SK-N-SH (cell line): ENCODE data around the gene WFIKKN1. TPM values are rescaled to one million over a fixed set of nuclear protein-coding genes. Genes with fewer than 3 reads are reported as not detected.
A peak's percentile ranks its signal among the peaks of the same experiment; 100 is the strongest.

Experiments used
- CTCF ChIA-PET: fragments of 300-600, 350-600 bp; formaldehyde crosslinking; extraction: SDS; loops from one replicate; lab custom pipeline; 2021; lab: Yijun Ruan, JAX
- POLR2A ChIA-PET: fragments of 350-600 bp; sonication (Branson Sonifier 250); formaldehyde crosslinking; extraction: SDS; loops from one replicate; lab custom pipeline; 2020; ENCODE audit warnings: antibody characterized with exemption, inconsistent platforms; lab: Yijun Ruan, JAX
- DNase-seq: peaks from one replicate; pipeline ENCODE4 v3.0.0; 2012
- H2AFZ ChIP-seq: fragments of 200-600 bp; sonication (generic); 2 replicates; pipeline ENCODE4 v1.8.1; 2016; ENCODE audit warnings: antibody characterized with exemption, mild to moderate bottlenecking, low read depth
- H3F3A ChIP-seq: fragments of 200-600 bp; sonication (generic); replicated peaks from 2 replicates; pipeline ENCODE3; 2016; ENCODE audit warnings: antibody characterized with exemption, mild to moderate bottlenecking; ENCODE audit not compliant: insufficient read depth
- H3K27ac ChIP-seq, 2 experiments: fragments of 200-500 bp in 1 of 2; fragments of 200-600 bp in 1 of 2; sonication (Bioruptor generic) in 1 of 2; sonication (generic), shearing (Covaris generic) in 1 of 2; 2 replicates each; pipeline versions ENCODE4 v1.5.1 to v1.6.1; 2014 to 2016; ENCODE audit warnings: low read depth in 2 of 2, inconsistent platforms in 1 of 2, low read length in 1 of 2, mild to moderate bottlenecking in 1 of 2, mixed read lengths in 1 of 2
- H3K27me3 ChIP-seq: fragments of 200-600 bp; sonication (generic), shearing (Covaris generic); 2 replicates; pipeline ENCODE4 v1.6.1; 2016; ENCODE audit warnings: mixed run types; ENCODE audit not compliant: insufficient read depth
- H3K36me3 ChIP-seq, 2 experiments: fragments of 200-500 bp in 1 of 2; fragments of 200-600 bp in 1 of 2; sonication (Bioruptor generic) in 1 of 2; sonication (generic) in 1 of 2; replicated peaks in 1 of 2; 2 replicates each; pipeline versions ENCODE3 to v1.5.1; 2014 to 2016; ENCODE audit warnings: low read length in 1 of 2, mild to moderate bottlenecking in 1 of 2; ENCODE audit not compliant: insufficient read depth in 2 of 2, control insufficient read depth in 1 of 2
- H3K4me1 ChIP-seq, 2 experiments: fragments of 200-500 bp in 1 of 2; fragments of 200-600 bp in 1 of 2; sonication (Bioruptor generic) in 1 of 2; sonication (generic), shearing (Covaris generic) in 1 of 2; 2 replicates each; pipeline versions ENCODE4 v1.5.1 to v1.6.1; 2014 to 2016; ENCODE audit warnings: low read depth in 1 of 2, low read length in 1 of 2, mixed run types in 1 of 2; ENCODE audit not compliant: insufficient read depth in 2 of 2, control insufficient read depth in 1 of 2
- H3K4me2 ChIP-seq: fragments of 200-600 bp; sonication (generic), shearing (Covaris generic); 2 replicates; pipeline ENCODE4 v1.6.1; 2017; ENCODE audit warnings: mixed run types
- H3K4me3 ChIP-seq, 2 experiments: fragments of 200-500 bp in 1 of 2; fragments of 200-600 bp in 1 of 2; sonication (Bioruptor generic) in 1 of 2; sonication (generic), shearing (Covaris generic) in 1 of 2; 2 replicates each; pipeline versions ENCODE4 v1.5.1 to v1.8.1; 2014 to 2016; ENCODE audit warnings: low read depth in 2 of 2, inconsistent platforms in 1 of 2, low read length in 1 of 2, mild to moderate bottlenecking in 1 of 2, mixed read lengths in 1 of 2, moderate library complexity in 1 of 2
- H3K79me2 ChIP-seq: fragments of 200-600 bp; sonication (generic); 2 replicates; pipeline ENCODE4 v1.8.1; 2017; ENCODE audit warnings: mild to moderate bottlenecking; ENCODE audit not compliant: insufficient read depth
- H3K9ac ChIP-seq: fragments of 200-600 bp; sonication (generic); 2 replicates; pipeline ENCODE4 v1.6.1; 2017; ENCODE audit warnings: mixed run types
- H3K9me2 ChIP-seq: fragments of 200-600 bp; sonication (generic); 2 replicates; pipeline ENCODE4 v1.6.1; 2017; ENCODE audit warnings: mixed run types
- H3K9me3 ChIP-seq: fragments of 200-600 bp; sonication (generic); 2 replicates; pipeline ENCODE4 v1.6.1; 2017; ENCODE audit warnings: mixed run types, mild to moderate bottlenecking, moderate library complexity
- H4K20me1 ChIP-seq: fragments of 200-600 bp; sonication (generic); 2 replicates; pipeline ENCODE4 v1.6.1; 2017; ENCODE audit warnings: mild to moderate bottlenecking, mixed run types; ENCODE audit not compliant: insufficient read depth
- CHD2 ChIP-seq: fragments of 150-350 bp; IDR thresholded peaks from 2 replicates; pipeline ENCODE4 v1.6.1; 2018; ENCODE audit warnings: low read length; ENCODE audit not compliant: partially characterized antibody
- EP300 ChIP-seq, 2 experiments: IDR thresholded peaks; 2 replicates each; pipeline versions ENCODE4 v1.4.0 to v1.6.1; 2012; ENCODE audit warnings: borderline replicate concordance in 1 of 2, low read depth in 1 of 2, low read length in 1 of 2
- EZH2phosphoT487 ChIP-seq: fragments of 200-600 bp; sonication (generic); IDR thresholded peaks from 2 replicates; pipeline ENCODE4 v1.6.1; 2017; ENCODE audit warnings: low read depth, mixed run types, mild to moderate bottlenecking, antibody characterized with exemption, moderate library complexity, borderline replicate concordance
- FOXJ3 ChIP-seq: sonication (generic); formaldehyde crosslinking; IDR thresholded peaks from 2 replicates; pipeline ENCODE4 v1.5.1; 2020; ENCODE audit warnings: mild to moderate bottlenecking, missing genetic modification reagents
- GABPA ChIP-seq: IDR thresholded peaks from 2 replicates; pipeline ENCODE4 v1.4.0; 2012; ENCODE audit warnings: low read depth, mild to moderate bottlenecking
- MEF2A ChIP-seq: IDR thresholded peaks from 2 replicates; pipeline ENCODE4 v1.4.0; 2012; ENCODE audit warnings: low read depth, borderline replicate concordance
- POLR2AphosphoS5 ChIP-seq: IDR thresholded peaks from 2 replicates; pipeline ENCODE4 v1.6.1; 2012; ENCODE audit warnings: low read depth, low read length
- RXRA ChIP-seq: IDR thresholded peaks from 2 replicates; pipeline ENCODE4 v1.4.0; 2012; ENCODE audit warnings: low read depth, mild to moderate bottlenecking, borderline replicate concordance
- YY1 ChIP-seq: IDR thresholded peaks from 2 replicates; pipeline ENCODE4 v1.4.0; 2012; ENCODE audit warnings: low read depth, mild to moderate bottlenecking
- WGBS: methylation state at CpG from one replicate; pipeline ENCODE4 v1.1.6; 2017; ENCODE audit warnings: low lambda C conversion rate; 5-methylcytosine and 5-hydroxymethylcytosine counted together
- polyA plus RNA-seq, 3 experiments: library from polyadenylated mRNA; depleted of rRNA; stranded (reverse); fragments of >200 nt; gene quantifications; 2 replicates each; pipeline ENCODE4 v1.2.3, GENCODE V29; 2012
- TF ChIP-seq, protein P1 (sequence below): fragments of 200-600 bp; sonication (generic); IDR thresholded peaks from 2 replicates; pipeline ENCODE4 v1.6.1; 2017; ENCODE audit warnings: antibody characterized with exemption, mild to moderate bottlenecking, moderate library complexity
- TF ChIP-seq, protein P2 (sequence below): IDR thresholded peaks from 2 replicates; pipeline ENCODE4 v1.6.1; 2012; ENCODE audit warnings: mild to moderate bottlenecking, low read depth, low read length, moderate library complexity
- TF ChIP-seq, protein P3 (sequence below): IDR thresholded peaks from 2 replicates; pipeline ENCODE4; 2012

WFIKKN1 gene
- polyA plus RNA-seq, 1 of the 3 experiments (the other 2 are of a cell fraction), result 0.16 TPM

DNA sequence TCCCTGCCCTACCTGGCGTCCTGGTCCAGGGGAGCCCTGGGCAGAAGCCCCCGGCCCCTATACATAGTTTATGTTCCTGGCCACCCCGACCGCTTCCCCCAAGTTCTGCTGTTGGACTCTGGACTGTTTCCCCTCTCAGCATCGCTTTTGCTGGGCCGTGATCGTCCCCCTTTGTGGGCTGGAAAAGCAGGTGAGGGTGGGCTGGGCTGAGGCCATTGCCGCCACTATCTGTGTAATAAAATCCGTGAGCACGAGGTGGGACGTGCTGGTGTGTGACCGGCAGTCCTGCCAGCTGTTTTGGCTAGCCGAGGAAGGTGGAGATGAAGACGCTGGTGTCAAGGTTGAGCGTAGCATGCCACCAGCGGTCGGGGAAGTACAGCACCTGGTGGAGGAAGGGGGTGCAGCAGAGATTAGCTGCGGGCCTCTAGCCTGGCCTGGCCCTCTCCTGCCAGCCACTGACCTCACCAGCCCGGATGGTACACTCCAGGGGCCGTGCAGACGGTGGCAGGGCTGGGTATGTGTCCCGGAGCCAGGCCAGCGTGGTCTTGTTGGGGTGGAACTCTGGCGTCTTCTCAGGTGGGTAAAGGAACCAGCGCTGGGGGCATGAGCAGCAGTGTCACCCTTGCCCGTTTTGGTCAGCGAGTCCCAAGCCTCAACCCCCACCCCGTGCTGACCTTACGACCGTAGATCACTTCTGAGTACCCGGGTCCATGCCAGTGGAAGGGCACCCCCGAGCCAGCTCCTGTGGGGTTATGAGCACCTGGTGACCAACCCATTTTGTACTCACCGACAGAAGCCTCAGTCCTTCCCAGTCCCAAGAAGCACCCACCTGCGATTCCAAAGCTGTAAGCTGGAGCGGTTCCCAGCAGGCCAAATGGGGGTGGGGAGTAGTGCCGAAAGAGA is 52.0 kb downstream of the WFIKKN1 start:
- Histone ChIP-seq H3K27ac (peak overlapping the region in 1 of 2 experiments; percentile 39; a peak in 3 of 4 replicates), H3K4me3 (peak overlapping the region; percentile 60 to 68; a peak in 3 of 4 replicates), H4K20me1 (peaks cover 23% of the 10 kb centered on the region), H3K9me2 (no peaks in the 10 kb centered on the region), H3K27me3 (no peaks in the 10 kb centered on the region), H3K9ac (no peak overlapping the region), H3K4me1 (peaks cover 8 to 56% of the 10 kb centered on the region in 2 experiments; a peak in 2 of 4 replicates), H3K79me2 (peaks cover 37% of the 10 kb centered on the region), H3F3A (peaks cover 10% of the 10 kb centered on the region), H2AFZ (no peak overlapping the region), H3K9me3 (no peaks in the 10 kb centered on the region), H3K4me2 (peak overlapping the region; percentile 90), H3K36me3 (peaks cover 13 to 39% of the 10 kb centered on the region in 2 experiments)
- no peak for DNase-seq
- WGBS, result 88% methylated on average over 34 of the region's 36 CpGs
- TF ChIP-seq, protein P1, sequence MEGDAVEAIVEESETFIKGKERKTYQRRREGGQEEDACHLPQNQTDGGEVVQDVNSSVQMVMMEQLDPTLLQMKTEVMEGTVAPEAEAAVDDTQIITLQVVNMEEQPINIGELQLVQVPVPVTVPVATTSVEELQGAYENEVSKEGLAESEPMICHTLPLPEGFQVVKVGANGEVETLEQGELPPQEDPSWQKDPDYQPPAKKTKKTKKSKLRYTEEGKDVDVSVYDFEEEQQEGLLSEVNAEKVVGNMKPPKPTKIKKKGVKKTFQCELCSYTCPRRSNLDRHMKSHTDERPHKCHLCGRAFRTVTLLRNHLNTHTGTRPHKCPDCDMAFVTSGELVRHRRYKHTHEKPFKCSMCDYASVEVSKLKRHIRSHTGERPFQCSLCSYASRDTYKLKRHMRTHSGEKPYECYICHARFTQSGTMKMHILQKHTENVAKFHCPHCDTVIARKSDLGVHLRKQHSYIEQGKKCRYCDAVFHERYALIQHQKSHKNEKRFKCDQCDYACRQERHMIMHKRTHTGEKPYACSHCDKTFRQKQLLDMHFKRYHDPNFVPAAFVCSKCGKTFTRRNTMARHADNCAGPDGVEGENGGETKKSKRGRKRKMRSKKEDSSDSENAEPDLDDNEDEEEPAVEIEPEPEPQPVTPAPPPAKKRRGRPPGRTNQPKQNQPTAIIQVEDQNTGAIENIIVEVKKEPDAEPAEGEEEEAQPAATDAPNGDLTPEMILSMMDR, result no peak
- TF ChIP-seq YY1 (no peak), POLR2AphosphoS5 (no peak), EP300 (IDR thresholded peaks at IDR 0.05; ENCODE audit: borderline replicate concordance in 1 of 2, low read depth in 1 of 2, low read length in 1 of 2) (no peak), CHD2 (no peak), EZH2phosphoT487 (no peak), GABPA (no peak), RXRA (no peak), MEF2A (no peak), FOXJ3 (CRISPR knock-in tag) (no peak)
- TF ChIP-seq, protein P2, sequence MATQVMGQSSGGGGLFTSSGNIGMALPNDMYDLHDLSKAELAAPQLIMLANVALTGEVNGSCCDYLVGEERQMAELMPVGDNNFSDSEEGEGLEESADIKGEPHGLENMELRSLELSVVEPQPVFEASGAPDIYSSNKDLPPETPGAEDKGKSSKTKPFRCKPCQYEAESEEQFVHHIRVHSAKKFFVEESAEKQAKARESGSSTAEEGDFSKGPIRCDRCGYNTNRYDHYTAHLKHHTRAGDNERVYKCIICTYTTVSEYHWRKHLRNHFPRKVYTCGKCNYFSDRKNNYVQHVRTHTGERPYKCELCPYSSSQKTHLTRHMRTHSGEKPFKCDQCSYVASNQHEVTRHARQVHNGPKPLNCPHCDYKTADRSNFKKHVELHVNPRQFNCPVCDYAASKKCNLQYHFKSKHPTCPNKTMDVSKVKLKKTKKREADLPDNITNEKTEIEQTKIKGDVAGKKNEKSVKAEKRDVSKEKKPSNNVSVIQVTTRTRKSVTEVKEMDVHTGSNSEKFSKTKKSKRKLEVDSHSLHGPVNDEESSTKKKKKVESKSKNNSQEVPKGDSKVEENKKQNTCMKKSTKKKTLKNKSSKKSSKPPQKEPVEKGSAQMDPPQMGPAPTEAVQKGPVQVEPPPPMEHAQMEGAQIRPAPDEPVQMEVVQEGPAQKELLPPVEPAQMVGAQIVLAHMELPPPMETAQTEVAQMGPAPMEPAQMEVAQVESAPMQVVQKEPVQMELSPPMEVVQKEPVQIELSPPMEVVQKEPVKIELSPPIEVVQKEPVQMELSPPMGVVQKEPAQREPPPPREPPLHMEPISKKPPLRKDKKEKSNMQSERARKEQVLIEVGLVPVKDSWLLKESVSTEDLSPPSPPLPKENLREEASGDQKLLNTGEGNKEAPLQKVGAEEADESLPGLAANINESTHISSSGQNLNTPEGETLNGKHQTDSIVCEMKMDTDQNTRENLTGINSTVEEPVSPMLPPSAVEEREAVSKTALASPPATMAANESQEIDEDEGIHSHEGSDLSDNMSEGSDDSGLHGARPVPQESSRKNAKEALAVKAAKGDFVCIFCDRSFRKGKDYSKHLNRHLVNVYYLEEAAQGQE, result no peak
- TF ChIP-seq, protein P3, sequence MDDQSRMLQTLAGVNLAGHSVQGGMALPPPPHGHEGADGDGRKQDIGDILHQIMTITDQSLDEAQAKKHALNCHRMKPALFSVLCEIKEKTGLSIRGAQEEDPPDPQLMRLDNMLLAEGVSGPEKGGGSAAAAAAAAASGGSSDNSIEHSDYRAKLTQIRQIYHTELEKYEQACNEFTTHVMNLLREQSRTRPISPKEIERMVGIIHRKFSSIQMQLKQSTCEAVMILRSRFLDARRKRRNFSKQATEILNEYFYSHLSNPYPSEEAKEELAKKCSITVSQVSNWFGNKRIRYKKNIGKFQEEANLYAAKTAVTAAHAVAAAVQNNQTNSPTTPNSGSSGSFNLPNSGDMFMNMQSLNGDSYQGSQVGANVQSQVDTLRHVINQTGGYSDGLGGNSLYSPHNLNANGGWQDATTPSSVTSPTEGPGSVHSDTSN, result no peak
- ChIA-PET CTCF (interaction anchor here (0.6 to 2.5 kb wide), 5 partner anchors 7 to 58 kb away, joined by 3 to 12 read pairs (median 3); partner anchors contain the start of genes CIAO3, RHOT2 and WDR24), POLR2A (no interaction called here)
